D721Med (cell line): ENCODE measurements around the gene PIKFYVE.

Experiments used
- DNase-seq: peaks from one replicate; pipeline ENCODE4 v3.0.0; 2011; ENCODE audit warnings: low spot score; ENCODE audit not compliant: insufficient read length
- FAIRE-seq: peaks from 2 replicates; lab custom pipeline; 2011; peaks lifted over from hg19 to GRCh38; lab: Jason Lieb, UNC
- CTCF ChIP-seq: IDR thresholded peaks from 2 replicates; pipeline ENCODE4 v1.5.1; 2012; ENCODE audit warnings: mild to moderate bottlenecking, control low read depth; ENCODE audit not compliant: insufficient read depth; ENCODE audit errors: missing control alignments

Gene PIKFYVE

DNA sequence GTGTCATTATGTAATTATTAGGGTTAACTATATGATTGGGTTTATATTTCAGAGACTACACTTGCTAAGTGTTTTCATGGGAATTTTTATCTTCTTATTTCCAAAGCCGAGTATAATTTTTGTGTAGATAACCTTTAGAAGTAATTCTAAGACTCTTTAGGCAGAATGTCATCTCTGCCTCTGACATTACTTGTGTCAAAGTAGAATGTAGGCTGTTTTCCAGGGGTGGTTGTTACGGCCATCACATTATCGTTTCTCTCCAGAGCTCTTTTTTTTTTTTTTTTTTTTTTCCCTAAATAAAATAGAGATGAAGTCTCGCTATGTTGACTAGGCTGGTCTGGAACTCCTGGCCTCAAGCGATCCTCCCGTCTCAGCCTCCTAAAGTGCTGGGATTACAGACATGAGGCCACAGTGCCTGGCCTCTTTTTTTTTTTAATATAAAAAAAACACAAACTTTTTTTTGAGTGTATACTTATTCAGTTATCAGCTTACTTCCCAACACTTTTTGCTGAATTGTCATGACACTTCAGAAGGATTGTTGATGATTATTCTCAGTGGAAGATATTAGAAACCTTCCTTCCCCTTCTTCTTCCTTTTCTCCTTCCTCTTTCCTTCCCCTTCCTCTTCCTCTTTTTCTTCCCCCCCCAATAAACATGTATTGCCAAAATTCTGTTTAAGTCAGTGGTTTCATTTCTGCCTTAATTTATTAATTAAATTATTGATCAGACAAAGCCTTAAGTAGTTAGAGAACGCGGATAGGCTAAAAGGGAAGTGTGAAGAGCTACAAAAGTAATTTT, 2.3 kb downstream of the PIKFYVE start:
- no peak for TF ChIP-seq CTCF
- FAIRE-seq = no peak
- DNase-seq = no peak

DNA sequence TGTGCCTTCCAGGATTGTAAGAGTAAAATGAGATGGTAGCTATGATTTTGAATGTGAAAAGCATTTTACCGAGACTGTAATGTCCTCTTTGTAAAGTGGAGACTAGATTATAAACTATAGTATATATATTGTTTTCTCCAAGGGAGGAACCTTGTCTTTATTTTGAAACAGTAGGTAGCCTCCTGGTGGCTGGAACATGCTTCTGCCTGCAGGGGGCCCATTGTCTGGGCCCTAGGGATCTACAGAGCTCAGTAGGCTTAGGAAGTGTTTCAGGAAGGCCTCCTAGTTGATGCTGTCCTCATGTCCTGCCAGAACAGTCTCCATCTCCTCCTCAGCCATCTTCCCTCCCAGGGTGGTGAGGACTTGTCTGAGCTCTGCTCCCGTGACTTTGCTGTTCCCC, 3.0 kb downstream of the PIKFYVE start:
- FAIRE-seq (no peak), DNase-seq (no peak)
- no peak for TF ChIP-seq CTCF

GRCh38 chr2:208274748-208275147, 8.7 kb downstream of the PIKFYVE start:
- DNase-seq (no peak), FAIRE-seq (no peak)
- TF ChIP-seq CTCF = no peak

DNA sequence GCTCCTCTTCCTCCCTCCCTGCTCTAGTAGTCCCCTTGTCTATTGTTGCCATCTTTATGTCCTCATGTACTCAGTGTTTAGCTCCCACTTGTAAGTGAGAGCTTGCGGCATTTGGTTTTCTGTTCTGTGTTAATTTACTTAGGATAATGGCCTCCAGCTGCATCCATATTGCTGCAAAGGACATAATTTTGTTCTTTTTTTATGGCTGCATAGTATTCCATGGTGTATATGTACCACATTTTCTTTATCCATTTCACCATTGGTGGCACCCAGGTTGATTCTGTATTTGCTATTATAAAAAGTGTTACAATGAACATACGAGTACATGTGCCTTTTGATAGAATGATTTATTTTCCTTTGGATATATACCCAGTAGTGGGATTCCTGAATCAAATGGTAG, 12.5 kb downstream of the PIKFYVE start:
- no peak for TF ChIP-seq CTCF
- no peak for FAIRE-seq
- DNase-seq = no peak

DNA sequence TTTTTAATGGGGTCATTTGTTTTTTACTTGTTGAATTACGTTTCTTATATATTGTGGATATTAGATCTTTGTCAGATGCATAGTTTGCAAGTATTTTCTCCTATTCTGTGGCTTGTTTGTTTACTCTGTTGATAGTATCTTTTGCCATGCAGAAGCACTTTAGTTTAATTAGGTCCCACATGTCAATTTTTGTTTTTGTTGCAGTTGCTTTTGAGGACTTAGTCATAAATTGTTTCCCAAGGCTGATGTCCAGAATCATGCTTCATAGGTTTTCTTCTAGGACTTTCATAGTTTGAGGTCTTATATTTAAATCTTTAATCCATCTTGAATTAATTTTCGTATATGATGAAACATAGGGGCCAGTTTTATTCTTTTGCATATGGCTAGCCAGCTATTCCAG, 13.2 kb downstream of the PIKFYVE start:
- FAIRE-seq (no peak), DNase-seq (no peak)
- TF ChIP-seq CTCF = no peak

DNA sequence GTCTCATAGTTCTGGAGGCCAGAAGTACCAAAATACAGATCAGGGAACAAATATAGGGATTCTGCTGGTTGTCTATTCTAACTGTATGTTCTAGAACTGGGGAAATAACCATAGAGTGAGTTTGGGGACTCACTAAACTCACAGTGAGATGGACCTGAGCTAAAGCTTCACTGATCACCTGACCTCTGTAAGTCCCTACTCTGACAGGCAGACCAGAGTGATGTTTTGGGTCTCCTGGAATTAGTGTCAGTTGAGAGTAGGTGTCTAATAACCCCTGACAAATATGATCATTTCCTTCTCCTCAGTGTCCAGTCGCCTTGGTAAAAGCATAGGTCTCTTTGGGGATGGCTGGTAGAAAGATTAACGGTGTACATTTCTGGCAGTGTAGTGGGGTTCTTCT, 14.2 kb downstream of the PIKFYVE start:
- no peak for TF ChIP-seq CTCF
- FAIRE-seq (no peak), DNase-seq (no peak)

DNA sequence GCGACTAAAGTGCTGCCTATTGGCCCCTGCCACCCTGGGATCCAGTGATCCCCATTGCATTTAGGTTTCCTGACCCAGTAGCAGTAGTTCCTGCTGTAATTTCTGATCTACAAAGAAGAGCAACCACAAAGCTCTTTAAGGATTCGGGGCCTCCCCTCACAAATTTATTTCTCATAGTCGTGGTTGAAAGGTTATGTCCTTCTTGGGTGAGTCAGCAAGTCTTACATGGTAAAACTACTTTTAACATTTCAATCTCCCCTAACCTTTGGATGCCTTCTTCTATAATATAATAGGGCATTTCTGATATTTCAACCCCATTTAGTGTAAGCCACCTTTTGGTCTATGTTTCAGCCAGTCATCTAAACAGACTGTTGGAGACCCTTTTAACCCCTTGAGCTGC, 14.9 kb downstream of the PIKFYVE start:
- TF ChIP-seq CTCF = no peak
- DNase-seq (no peak), FAIRE-seq (no peak)
